ENCODE results near the gene MMRN2. TPM values are rescaled to one million over a fixed set of nuclear protein-coding genes. Genes with fewer than 3 reads are reported as not detected.

The MMRN2 gene
- total RNA-seq, 1 experiment from 2014 or later, result 0.60 TPM

Other genes starting within 250 kb of the MMRN2 start
- 23.5 and 30.3 TPM in 2 replicates for gene BMPR1A, start 201.0 kb downstream of the MMRN2 start, total RNA-seq (2014; rRNA removed; shearing (Covaris generic))
- gene SNCG, start 984 bp upstream of the MMRN2 start, total RNA-seq (2014; rRNA removed; shearing (Covaris generic)), result 0.59 and 1.6 TPM in 2 replicates
- 0.49 and 0.84 TPM in 2 replicates for gene ADIRF, start 10.9 kb upstream of the MMRN2 start, total RNA-seq (2014; rRNA removed; shearing (Covaris generic))
- gene FAM25A, start 62.7 kb upstream of the MMRN2 start, total RNA-seq (2014; rRNA removed; shearing (Covaris generic)), result not detected in 2 replicates
- 175 and 190 TPM in 2 replicates for gene GLUD1, start 137.2 kb upstream of the MMRN2 start, total RNA-seq (2014; rRNA removed; shearing (Covaris generic))
- 21.9 and 24.9 TPM in 2 replicates for gene SHLD2, start 137.6 kb upstream of the MMRN2 start, total RNA-seq (2014; rRNA removed; shearing (Covaris generic))